IPS DF 19.7 (cell line): Measurements from ENCODE around the gene SH2D3A.
"Not testable (repeated sequence)": the region's sequence is repeated elsewhere in the genome, so short reads cannot be mapped to it uniquely, and the experiment has no call there.

ENCODE experiments used
- DNase-seq: peaks from one replicate; pipeline ENCODE4 v3.0.0-alpha.2; 2013; ENCODE audit warnings: low read depth, low spot score

The SH2D3A gene

GRCh38 chr19:6761053-6761676 is 6.1 kb downstream of the SH2D3A start:
- no peak for DNase-seq

GRCh38 chr19:6760606-6761005 is 6.6 kb downstream of the SH2D3A start:
- no peak for DNase-seq

DNA sequence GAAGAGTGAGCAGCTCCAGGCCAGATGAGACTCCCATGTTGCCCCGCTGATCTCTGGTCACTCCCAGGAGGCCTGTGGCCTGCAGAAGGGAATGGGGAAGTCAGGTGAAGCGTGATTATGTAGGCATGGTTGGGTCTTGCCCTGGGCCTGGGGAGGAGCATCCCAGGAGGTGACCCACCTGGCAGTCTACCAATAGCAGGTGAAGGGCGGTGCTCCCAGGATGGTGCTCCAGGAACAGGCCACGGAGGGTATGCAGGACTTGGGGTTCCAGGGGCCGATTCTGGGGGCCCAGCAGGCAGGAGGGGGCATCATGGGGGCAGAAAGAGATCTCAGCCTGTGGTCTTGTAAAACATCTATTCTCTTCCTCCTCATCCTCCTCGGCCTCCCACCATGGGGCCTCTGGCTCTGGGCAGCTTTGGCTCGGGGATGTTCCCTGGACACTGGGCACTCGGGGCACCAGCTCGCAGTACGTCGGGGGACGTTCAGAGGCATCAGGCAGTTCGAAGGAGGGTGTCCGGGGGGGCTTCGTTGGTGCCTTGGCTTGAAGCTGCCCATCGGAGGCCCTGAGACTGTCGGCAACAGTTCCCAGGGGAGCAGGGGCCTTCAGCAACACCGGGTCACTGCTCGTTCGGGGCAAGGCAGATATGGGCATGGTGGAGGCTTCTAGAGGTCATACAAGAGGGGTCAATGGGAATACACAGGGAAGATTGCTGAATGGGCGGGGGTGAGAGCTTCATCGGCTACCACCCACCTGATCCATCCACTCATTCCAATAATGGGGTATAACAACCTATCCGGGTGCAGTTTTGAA is 12.4 kb downstream of the SH2D3A start:
- DNase-seq, result no peak

DNA sequence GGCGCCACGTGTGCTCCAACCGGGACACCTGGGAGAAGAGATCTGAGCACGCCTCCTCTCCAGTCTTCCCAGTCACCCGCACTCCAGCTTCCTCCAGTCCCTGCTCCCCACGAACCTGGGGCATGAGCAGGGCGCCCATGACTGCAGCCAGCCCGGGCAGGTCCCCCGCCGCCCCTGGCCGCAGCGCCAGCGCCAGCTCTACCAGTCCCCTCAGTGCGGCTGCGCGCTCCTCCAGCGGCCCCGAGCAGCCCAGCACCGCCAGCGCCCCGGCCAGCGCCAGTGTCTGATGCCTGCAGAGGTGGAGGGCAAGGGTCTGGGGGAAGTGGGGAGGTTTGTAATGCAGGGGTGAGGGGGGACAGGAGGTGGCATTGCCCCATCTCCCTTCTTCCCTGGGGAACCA is 13.1 kb downstream of the SH2D3A start:
- DNase-seq, result no peak

- no peak for DNase-seq
Measured at GRCh38 chr19:6753178-6754031, 13.8 kb downstream of the SH2D3A start.

- no peak for DNase-seq
Measured at GRCh38 chr19:6752256-6753177, 14.7 kb downstream of the SH2D3A start.

DNA sequence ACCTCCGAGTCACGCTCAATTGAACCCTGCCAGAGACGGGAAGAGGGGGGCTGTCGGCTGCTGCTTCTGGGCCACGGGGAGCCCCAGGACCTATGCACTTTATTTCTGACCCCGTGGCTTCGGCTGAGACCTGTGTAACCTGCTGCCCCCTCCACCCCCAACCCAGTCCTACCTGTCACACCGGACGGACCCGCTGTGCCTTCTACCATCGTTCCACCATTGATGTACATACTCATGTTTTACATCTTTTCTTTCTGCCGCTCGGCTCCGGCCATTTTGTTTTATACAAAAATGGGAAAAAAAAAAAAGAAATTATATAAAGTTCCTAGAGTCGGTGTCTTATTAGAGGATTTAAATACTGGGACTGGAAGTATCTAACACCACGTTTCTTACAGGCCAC is 16.0 kb downstream of the SH2D3A start:
- no peak for DNase-seq

DNA sequence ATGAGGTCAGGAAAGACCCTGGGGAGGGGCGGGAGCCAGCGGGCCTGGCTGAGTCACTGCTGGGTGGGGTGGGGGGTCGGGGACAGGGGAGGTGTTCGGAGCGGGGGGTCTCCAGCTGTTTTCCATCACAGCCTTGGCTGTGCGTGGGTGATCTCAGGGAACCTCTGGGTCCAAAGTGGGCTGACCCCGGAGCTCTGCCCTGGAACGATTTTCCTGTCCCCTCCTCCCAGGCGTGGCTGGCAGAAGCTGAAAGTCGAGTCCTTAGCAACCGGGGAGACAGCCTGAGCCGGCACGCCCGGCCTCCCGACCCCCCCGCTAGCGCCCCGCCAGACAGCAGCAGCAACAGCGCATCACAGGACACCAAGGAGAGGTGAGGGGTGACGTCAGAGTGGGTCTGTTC is 17.2 kb downstream of the SH2D3A start:
- DNase-seq, result no peak

DNA sequence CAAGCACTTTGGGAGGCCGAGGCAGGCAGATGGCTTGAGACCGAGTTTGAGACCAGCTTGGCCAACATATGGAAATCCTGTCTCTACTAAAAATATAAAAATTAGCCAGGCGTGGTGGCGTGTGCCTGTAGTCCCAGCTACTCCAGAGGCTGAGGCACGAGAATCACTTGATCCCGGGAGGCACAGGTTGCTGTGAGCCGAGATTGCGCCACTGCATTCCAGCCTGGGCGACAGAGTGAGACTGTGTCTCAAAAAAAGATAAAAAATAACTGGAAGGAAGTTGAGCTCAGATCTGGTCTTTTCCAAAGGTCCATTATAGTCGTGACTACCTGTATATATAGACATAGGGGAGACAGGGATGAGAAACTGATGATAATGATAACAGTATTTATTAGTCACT is 18.7 kb downstream of the SH2D3A start:
- not testable (repeated sequence) for DNase-seq

GRCh38 chr19:6745965-6746364 is 21.3 kb downstream of the SH2D3A start:
- no peak for DNase-seq

DNA sequence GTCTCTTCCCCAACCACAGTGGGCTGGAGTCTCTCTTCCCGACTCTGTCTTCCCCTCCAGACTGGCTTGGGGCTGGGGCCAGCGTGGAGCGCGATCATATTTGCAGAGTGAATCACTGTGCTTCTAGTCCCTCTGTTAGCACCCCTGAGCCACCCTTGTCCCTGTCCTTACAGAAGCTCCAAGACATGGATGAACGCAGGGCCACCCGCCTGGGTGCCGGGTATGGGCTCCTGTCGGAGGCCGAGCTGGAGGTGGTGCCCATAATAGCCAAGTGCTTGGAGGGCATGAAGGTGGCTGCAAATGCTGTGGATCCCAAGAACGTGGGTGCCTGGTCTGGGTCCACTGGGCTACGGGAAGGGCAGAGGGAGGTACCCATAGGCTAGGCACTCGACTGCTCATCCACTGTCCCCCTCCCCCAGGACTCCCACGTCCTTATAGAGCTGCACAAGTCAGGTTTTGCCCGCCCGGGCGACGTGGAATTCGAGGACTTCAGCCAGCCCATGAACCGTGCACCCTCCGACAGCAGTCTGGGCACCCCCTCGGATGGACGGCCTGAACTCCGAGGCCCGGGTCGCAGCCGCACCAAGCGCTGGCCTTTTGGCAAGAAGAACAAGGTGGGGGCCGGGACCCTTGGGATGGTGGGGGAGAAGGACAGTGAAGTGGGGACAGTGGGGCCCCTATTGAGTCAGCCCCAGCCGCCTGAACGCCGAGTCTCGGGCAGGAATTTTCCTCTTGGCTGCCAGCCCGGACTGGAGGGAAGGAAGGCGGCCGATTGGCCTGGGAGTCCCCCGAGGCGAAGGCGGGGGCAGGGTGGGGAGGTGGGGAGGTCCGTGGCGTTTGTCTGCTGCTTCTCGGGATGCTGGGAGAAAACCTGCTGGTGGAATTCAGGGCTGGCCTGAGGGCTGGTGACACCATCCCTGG is 22.6 kb downstream of the SH2D3A start:
- DNase-seq, result no peak

DNA sequence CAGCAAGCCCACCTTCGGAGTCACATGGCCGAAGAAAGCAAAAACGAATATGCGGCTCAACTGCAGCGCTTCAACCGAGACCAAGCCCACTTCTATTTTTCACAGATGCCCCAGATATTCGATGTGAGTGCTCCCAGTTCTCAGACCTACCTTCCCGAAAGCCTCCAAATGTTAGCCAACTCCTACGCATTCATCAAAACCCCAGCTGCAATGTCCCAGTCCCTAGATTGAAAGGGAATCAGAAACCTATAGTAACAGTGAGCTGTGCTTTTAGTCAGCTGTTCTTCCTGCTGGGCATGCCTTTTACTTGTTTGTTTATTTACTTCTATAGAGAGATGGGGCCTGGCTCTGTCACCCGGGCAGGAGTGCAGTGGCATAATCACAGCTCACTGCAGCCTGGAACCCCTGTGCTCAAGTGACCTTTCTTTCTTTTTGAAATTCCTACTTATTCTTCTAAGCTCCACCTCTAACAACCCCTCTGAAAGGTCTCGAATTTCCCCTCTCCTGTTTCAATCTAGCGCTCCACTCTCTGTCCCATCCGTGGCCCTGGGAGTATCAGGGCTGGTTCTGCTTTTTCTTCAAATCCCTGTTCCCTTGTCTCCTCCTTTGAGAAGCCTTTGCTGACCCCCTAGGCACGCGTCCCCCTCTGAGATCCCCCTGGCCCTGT is 23.4 kb downstream of the SH2D3A start:
- no peak for DNase-seq

DNA sequence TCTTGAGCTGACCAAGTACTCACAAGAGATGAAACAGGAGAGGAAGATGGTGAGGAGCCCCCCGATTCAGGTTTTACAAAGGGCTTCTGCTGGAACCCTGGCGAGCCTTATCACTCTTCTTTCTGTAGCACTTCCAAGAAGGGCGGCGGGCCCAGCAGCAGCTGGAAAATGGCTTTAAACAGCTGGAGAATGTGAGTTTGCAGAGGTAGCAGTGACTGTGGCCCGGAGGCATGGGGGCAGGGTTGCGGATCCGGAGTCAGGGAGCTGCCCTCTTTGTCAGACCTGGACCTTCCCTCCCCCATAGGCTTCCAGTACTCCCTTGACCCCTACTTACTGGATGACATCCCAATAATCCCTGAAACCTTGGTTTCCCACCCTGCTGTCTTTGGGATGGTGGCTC is 24.2 kb downstream of the SH2D3A start:
- DNase-seq, result no peak

GRCh38 chr19:6740589-6741343 is 26.5 kb downstream of the SH2D3A start:
- DNase-seq, result no peak

DNA sequence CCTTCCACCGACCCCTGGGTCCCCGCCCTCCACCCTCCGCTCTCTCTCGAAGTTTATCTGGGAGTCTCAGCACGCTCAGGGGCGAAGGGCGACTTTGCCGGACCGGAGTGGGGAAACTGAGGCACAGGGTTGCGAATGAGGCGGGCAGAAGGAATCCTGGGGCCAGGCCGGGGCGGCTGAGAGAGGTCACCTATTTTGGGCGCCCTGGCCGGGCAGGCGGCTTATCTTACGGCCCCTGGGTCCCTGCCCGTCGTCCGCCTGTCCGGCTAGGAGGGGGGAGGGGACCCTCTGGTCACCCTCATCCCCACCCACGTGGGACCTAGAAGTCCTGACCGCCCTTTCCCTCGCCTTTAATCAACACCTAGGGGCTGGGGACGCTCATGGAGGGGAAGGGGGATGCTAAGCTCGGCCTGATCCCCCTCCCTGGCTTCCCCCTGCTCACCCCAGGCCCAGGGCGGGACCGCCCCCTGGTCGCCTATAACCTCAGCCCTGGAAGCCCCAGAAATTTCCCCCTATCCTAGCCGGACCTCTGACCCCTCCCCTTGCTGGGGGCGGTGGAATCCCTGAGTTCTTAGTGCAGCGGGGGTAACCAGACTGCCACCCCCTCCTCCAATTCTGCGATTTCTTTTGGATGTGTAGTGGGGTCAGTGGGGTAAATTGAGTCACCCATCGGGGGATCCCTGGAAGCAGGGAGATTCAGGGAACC is 27.2 kb downstream of the SH2D3A start:
- no peak for DNase-seq

GRCh38 chr19:6739390-6739882 is 27.8 kb downstream of the SH2D3A start, which contains the start of gene TRIP10:
Gene TRIP10 (plus strand): TSS chr19:6739680. CDS start chr19:6739762, 82 bp downstream.
- DNase-seq, result no peak

GRCh38 chr19:6738787-6739389 is 28.3 kb downstream of the SH2D3A start:
- DNase-seq, result no peak
